Immature natural killer cell (primary cell): ENCODE results near the gene CHPF2. TPM values are rescaled to one million over a fixed set of nuclear protein-coding genes. Genes with fewer than 3 reads are reported as not detected.

Experiments
- DNase-seq, 3 donors: peaks; one replicate each; pipeline ENCODE4 v3.0.0; 2022; ENCODE audit warnings: mixed read lengths in 1 of 3
- H3K27ac Mint-ChIP-seq, 6 donors: one replicate each; pipeline ENCODE4 v1.8.0; 2020; ENCODE audit warnings: mixed read lengths in 6 of 6, mild to moderate bottlenecking in 5 of 6, inconsistent platforms in 4 of 6, moderate library complexity in 3 of 6
- H3K27me3 Mint-ChIP-seq, 3 donors: one replicate each; pipeline ENCODE4 v1.8.0; 2020 to 2021; ENCODE audit warnings: low read depth in 3 of 3, mild to moderate bottlenecking in 3 of 3, mixed read lengths in 3 of 3, moderate library complexity in 3 of 3, inconsistent platforms in 1 of 3
- H3K36me3 Mint-ChIP-seq, 3 donors: one replicate each; pipeline ENCODE4 v1.8.0; 2020; ENCODE audit warnings: mixed read lengths in 3 of 3, inconsistent platforms in 2 of 3, mild to moderate bottlenecking in 2 of 3
- H3K4me1 Mint-ChIP-seq, 2 donors: one replicate each; pipeline ENCODE4 v1.8.0; 2020; ENCODE audit warnings: inconsistent platforms in 2 of 2, mild to moderate bottlenecking in 2 of 2, mixed read lengths in 2 of 2, moderate library complexity in 1 of 2
- H3K4me3 Mint-ChIP-seq, 5 donors: one replicate each; pipeline ENCODE4 v1.8.0; 2020; ENCODE audit warnings: mild to moderate bottlenecking in 5 of 5, mixed read lengths in 5 of 5, inconsistent platforms in 3 of 5, moderate library complexity in 3 of 5
- H3K9me3 Mint-ChIP-seq, 6 donors: one replicate each; pipeline ENCODE4 v1.8.0; 2020; ENCODE audit warnings: mild to moderate bottlenecking in 6 of 6, mixed read lengths in 6 of 6, inconsistent platforms in 4 of 6, moderate library complexity in 3 of 6
- polyA plus RNA-seq, 3 donors: library from polyadenylated mRNA; unstranded; fragments of 300-500 nt; fragmentation: Illumina TruSeq; gene quantifications; one replicate each; pipeline ENCODE4 v1.2.3, GENCODE V29; 2021

Gene CHPF2
- polyA plus RNA-seq, result 10 to 100 TPM; 23.0 to 39.2 (median 35.4) TPM

- Mint-ChIP-seq H3K36me3 (peaks cover 0 to 4% (median 0%) of the 10 kb centered on the region in 3 donors), H3K9me3 (no peaks in the 10 kb centered on the region), H3K4me1 (peaks cover 47 to 57% of the 10 kb centered on the region in 2 donors), H3K4me3 (peak within 1 kb of the TSS; percentile 99 to 100 (median 100)), H3K27me3 (peaks cover 3 to 20% (median 9%) of the 10 kb centered on the region in 3 donors), H3K27ac (peak within 1 kb of the TSS; percentile 98 to 99 (median 99))
- peak; percentile 89 to 90 (median 90) for DNase-seq
Measured at GRCh38 chr7:151232091-151232916, at the start of gene CHPF2. Gene CHPF2, plus strand, starts transcription at chr7:151232483. Its CDS starts 1,529 bp downstream, at chr7:151234012.

GRCh38 chr7:151185762-151186639 lies 46.3 kb upstream of the CHPF2 start:
- no peak overlapping the region for H3K4me3 Mint-ChIP-seq
- H3K4me1 Mint-ChIP-seq, result no peaks in the 10 kb centered on the region
- DNase-seq, result no peak
- peaks cover 0 to 3% (median 2%) of the 10 kb centered on the region in 3 donors for H3K27me3 Mint-ChIP-seq
- H3K9me3 Mint-ChIP-seq, result no peaks in the 10 kb centered on the region
- H3K36me3 Mint-ChIP-seq, result no peaks in the 10 kb centered on the region
- no peak overlapping the region for H3K27ac Mint-ChIP-seq

GRCh38 chr7:151186640-151187408 lies 45.5 kb upstream of the CHPF2 start, which contains the start of gene ASB10:
Gene ASB10, minus strand, starts transcription at chr7:151187250. Its CDS starts 120 bp downstream, at chr7:151187130.
- H3K27me3 Mint-ChIP-seq, result peaks cover 0 to 3% (median 2%) of the 10 kb centered on the region in 3 donors
- no peaks in the 10 kb centered on the region for H3K9me3 Mint-ChIP-seq
- no peaks in the 10 kb centered on the region for H3K4me1 Mint-ChIP-seq
- H3K36me3 Mint-ChIP-seq, result no peaks in the 10 kb centered on the region
- no peak within 1 kb of the TSS for H3K4me3 Mint-ChIP-seq
- no peak for DNase-seq
- no peak within 1 kb of the TSS for H3K27ac Mint-ChIP-seq

- DNase-seq, result no peak
- Mint-ChIP-seq H3K27ac (no peak overlapping the region), H3K9me3 (no peaks in the 10 kb centered on the region), H3K4me3 (no peak overlapping the region), H3K36me3 (no peaks in the 10 kb centered on the region), H3K27me3 (peaks cover 0 to 2% (median 2%) of the 10 kb centered on the region in 3 donors), H3K4me1 (no peaks in the 10 kb centered on the region)
Measured at GRCh38 chr7:151187409-151188251, 44.7 kb upstream of the CHPF2 start.

GRCh38 chr7:151188252-151188542 lies 44.1 kb upstream of the CHPF2 start:
- Mint-ChIP-seq H3K27ac (no peak overlapping the region), H3K4me3 (no peak overlapping the region), H3K27me3 (peaks cover 0 to 2% (median 2%) of the 10 kb centered on the region in 3 donors), H3K36me3 (no peaks in the 10 kb centered on the region), H3K9me3 (no peaks in the 10 kb centered on the region), H3K4me1 (no peaks in the 10 kb centered on the region)
- no peak for DNase-seq

GRCh38 chr7:151189038-151189437 lies 43.2 kb upstream of the CHPF2 start:
- Mint-ChIP-seq H3K9me3 (no peaks in the 10 kb centered on the region), H3K27me3 (peaks cover 0 to 2% (median 2%) of the 10 kb centered on the region in 3 donors), H3K4me3 (no peak overlapping the region), H3K27ac (no peak overlapping the region), H3K4me1 (no peaks in the 10 kb centered on the region), H3K36me3 (no peaks in the 10 kb centered on the region)
- DNase-seq, result no peak

- H3K27me3 Mint-ChIP-seq, result peaks cover 0 to 4% (median 3%) of the 10 kb centered on the region in 3 donors
- no peaks in the 10 kb centered on the region for H3K9me3 Mint-ChIP-seq
- H3K4me1 Mint-ChIP-seq, result no peaks in the 10 kb centered on the region
- H3K27ac Mint-ChIP-seq, result no peak overlapping the region
- no peak for DNase-seq
- no peak overlapping the region for H3K4me3 Mint-ChIP-seq
- no peaks in the 10 kb centered on the region for H3K36me3 Mint-ChIP-seq
Measured at GRCh38 chr7:151191544-151191943, 40.7 kb upstream of the CHPF2 start.

GRCh38 chr7:151192002-151192539 lies 40.2 kb upstream of the CHPF2 start:
- Mint-ChIP-seq H3K9me3 (no peaks in the 10 kb centered on the region), H3K4me1 (no peaks in the 10 kb centered on the region), H3K4me3 (no peak overlapping the region), H3K27me3 (peaks cover 0 to 4% (median 1%) of the 10 kb centered on the region in 3 donors), H3K27ac (no peak overlapping the region), H3K36me3 (no peaks in the 10 kb centered on the region)
- no peak for DNase-seq

GRCh38 chr7:151193203-151193978 lies 38.9 kb upstream of the CHPF2 start:
- no peaks in the 10 kb centered on the region for H3K9me3 Mint-ChIP-seq
- H3K4me3 Mint-ChIP-seq, result no peak overlapping the region
- H3K4me1 Mint-ChIP-seq, result no peaks in the 10 kb centered on the region
- H3K36me3 Mint-ChIP-seq, result no peaks in the 10 kb centered on the region
- no peak overlapping the region for H3K27ac Mint-ChIP-seq
- peaks cover 0 to 4% (median 1%) of the 10 kb centered on the region in 3 donors for H3K27me3 Mint-ChIP-seq
- DNase-seq, result no peak

GRCh38 chr7:151194188-151194587 lies 38.1 kb upstream of the CHPF2 start:
- H3K4me1 Mint-ChIP-seq, result no peaks in the 10 kb centered on the region
- H3K36me3 Mint-ChIP-seq, result no peaks in the 10 kb centered on the region
- H3K27ac Mint-ChIP-seq, result no peak overlapping the region

GRCh38 chr7:151195616-151196450 lies 36.5 kb upstream of the CHPF2 start:
- no peaks in the 10 kb centered on the region for H3K9me3 Mint-ChIP-seq
- H3K27ac Mint-ChIP-seq, result no peak overlapping the region
- no peaks in the 10 kb centered on the region for H3K36me3 Mint-ChIP-seq
- H3K4me3 Mint-ChIP-seq, result no peak overlapping the region
- no peak for DNase-seq
- H3K4me1 Mint-ChIP-seq, result no peaks in the 10 kb centered on the region
- H3K27me3 Mint-ChIP-seq, result peaks cover 0 to 4% (median 1%) of the 10 kb centered on the region in 3 donors

More at GRCh38 chr7:151194188-151194587, 38.1 kb upstream of the CHPF2 start:
- Mint-ChIP-seq H3K9me3 (no peaks in the 10 kb centered on the region), H3K27me3 (peaks cover 0 to 4% (median 1%) of the 10 kb centered on the region in 3 donors), H3K4me3 (no peak overlapping the region)
- no peak for DNase-seq
